NCI-H1417 treated with DMSO at 0.1 percent for 48 hours (cell line): ENCODE results near the gene B4GALNT4.
"Not testable (repeated sequence)": the region's sequence is repeated elsewhere in the genome, so short reads cannot be mapped to it uniquely, and the experiment has no call there.

Experiments
- DNase-seq: peaks from one replicate; lab custom pipeline; 2025; lab: John Stamatoyannopoulos, UW

B4GALNT4 gene

GRCh38 chr11:407651-408123 is 38.4 kb downstream of the B4GALNT4 start:
- no peak for DNase-seq

GRCh38 chr11:408154-409007 is 39.1 kb downstream of the B4GALNT4 start:
- no peak for DNase-seq

GRCh38 chr11:409008-409599 is 39.8 kb downstream of the B4GALNT4 start:
- DNase-seq = no peak

GRCh38 chr11:409600-410483 is 40.5 kb downstream of the B4GALNT4 start:
- no peak for DNase-seq

GRCh38 chr11:410711-411110 is 41.4 kb downstream of the B4GALNT4 start:
- DNase-seq = not testable (repeated sequence)

- not testable (repeated sequence) for DNase-seq
Measured at GRCh38 chr11:411520-411919, 42.2 kb downstream of the B4GALNT4 start.

GRCh38 chr11:412641-413119 is 43.4 kb downstream of the B4GALNT4 start:
- no peak for DNase-seq

- no peak for DNase-seq
Measured at GRCh38 chr11:413120-414081, 44.1 kb downstream of the B4GALNT4 start.

- DNase-seq = no peak
Measured at GRCh38 chr11:414318-414857, 45.1 kb downstream of the B4GALNT4 start.

- no peak for DNase-seq
Measured at GRCh38 chr11:415640-416041, 46.3 kb downstream of the B4GALNT4 start.

- no peak for DNase-seq
Measured at GRCh38 chr11:416051-416756, 46.9 kb downstream of the B4GALNT4 start.

GRCh38 chr11:416757-417621 is 47.7 kb downstream of the B4GALNT4 start:
- DNase-seq = no peak

- DNase-seq = no peak
Measured at GRCh38 chr11:417652-418342, 48.5 kb downstream of the B4GALNT4 start.

- no peak for DNase-seq
Measured at GRCh38 chr11:418343-419247, 49.3 kb downstream of the B4GALNT4 start.

GRCh38 chr11:419248-420005 is 50.1 kb downstream of the B4GALNT4 start:
- DNase-seq = no peak

GRCh38 chr11:420054-420910 is 51.0 kb downstream of the B4GALNT4 start:
- no peak for DNase-seq
